ENCODE data around the gene CKM.
"Not testable (repeated sequence)": the region's sequence is repeated elsewhere in the genome, so short reads cannot be mapped to it uniquely, and the experiment has no call there.

The CKM gene

GRCh38 chr19:45340232-45340898 is 17.7 kb upstream of the CKM start, which contains the start of gene KLC3:
KLC3 (plus strand) TSS chr19:45340750; CDS start chr19:45345542, 4,792 bp downstream.
- Histone ChIP-seq H3K36me3 (ENCODE audit: control insufficient read depth in 1 of 2, insufficient read depth in 2 of 2, low read length in 2 of 2) (no peaks in the 10 kb centered on the region), H3K27ac (ENCODE audit: low read depth, low read length) (no peak within 1 kb of the TSS), H3K27me3 (ENCODE audit: control insufficient read depth in 1 of 2, insufficient read depth in 2 of 2, low read length in 2 of 2) (peaks cover 11 to 23% of the 10 kb centered on the region in 2 donors), H3K4me1 (ENCODE audit: control insufficient read depth in 1 of 2, insufficient read depth in 2 of 2, low read length in 2 of 2) (no peaks in the 10 kb centered on the region), H3K9ac (ENCODE audit: low read depth in 1 of 2, low read length in 2 of 2) (no peak within 1 kb of the TSS), H3K9me3 (ENCODE audit: control insufficient read depth in 1 of 2, low read length in 2 of 2) (no peaks in the 10 kb centered on the region), H3K4me3 (ENCODE audit: low read depth in 1 of 2, low read length in 2 of 2) (no peak within 1 kb of the TSS)

- H3K27me3 ChIP-seq (ENCODE audit: control insufficient read depth in 1 of 2, insufficient read depth in 2 of 2, low read length in 2 of 2), result peaks cover 6 to 18% of the 10 kb centered on the region in 2 donors
- H3K9me3 ChIP-seq (ENCODE audit: control insufficient read depth in 1 of 2, low read length in 2 of 2), result no peaks in the 10 kb centered on the region
- no peak overlapping the region for H3K9ac ChIP-seq (ENCODE audit: low read depth in 1 of 2, low read length in 2 of 2)
- no peaks in the 10 kb centered on the region for H3K4me1 ChIP-seq (ENCODE audit: control insufficient read depth in 1 of 2, insufficient read depth in 2 of 2, low read length in 2 of 2)
- H3K4me3 ChIP-seq (ENCODE audit: low read depth in 1 of 2, low read length in 2 of 2), result no peak overlapping the region
- no peak overlapping the region for H3K27ac ChIP-seq (ENCODE audit: low read depth, low read length)
- H3K36me3 ChIP-seq (ENCODE audit: control insufficient read depth in 1 of 2, insufficient read depth in 2 of 2, low read length in 2 of 2), result no peaks in the 10 kb centered on the region
Measured at GRCh38 chr19:45339629-45340028, 17.0 kb upstream of the CKM start.

GRCh38 chr19:45336696-45337251 is 14.1 kb upstream of the CKM start:
- Histone ChIP-seq H3K36me3 (ENCODE audit: control insufficient read depth in 1 of 2, insufficient read depth in 2 of 2, low read length in 2 of 2) (no peaks in the 10 kb centered on the region), H3K9me3 (ENCODE audit: control insufficient read depth in 1 of 2, low read length in 2 of 2) (no peaks in the 10 kb centered on the region), H3K9ac (ENCODE audit: low read depth in 1 of 2, low read length in 2 of 2) (no peak overlapping the region), H3K4me3 (ENCODE audit: low read depth in 1 of 2, low read length in 2 of 2) (no peak overlapping the region), H3K27ac (ENCODE audit: low read depth, low read length) (no peak overlapping the region), H3K4me1 (ENCODE audit: control insufficient read depth in 1 of 2, insufficient read depth in 2 of 2, low read length in 2 of 2) (no peaks in the 10 kb centered on the region), H3K27me3 (ENCODE audit: control insufficient read depth in 1 of 2, insufficient read depth in 2 of 2, low read length in 2 of 2) (peaks cover under 1 to 9% of the 10 kb centered on the region in 2 donors)

- not testable (repeated sequence) for H3K4me1 ChIP-seq (ENCODE audit: control insufficient read depth in 1 of 2, insufficient read depth in 2 of 2, low read length in 2 of 2); H3K27me3 ChIP-seq (ENCODE audit: control insufficient read depth in 1 of 2, insufficient read depth in 2 of 2, low read length in 2 of 2); H3K27ac ChIP-seq (ENCODE audit: low read depth, low read length); H3K36me3 ChIP-seq (ENCODE audit: control insufficient read depth in 1 of 2, insufficient read depth in 2 of 2, low read length in 2 of 2); H3K9ac ChIP-seq (ENCODE audit: low read depth in 1 of 2, low read length in 2 of 2); H3K4me3 ChIP-seq (ENCODE audit: low read depth in 1 of 2, low read length in 2 of 2); H3K9me3 ChIP-seq (ENCODE audit: control insufficient read depth in 1 of 2, low read length in 2 of 2)
Measured at GRCh38 chr19:45334881-45335280, 12.2 kb upstream of the CKM start.

- H3K9ac ChIP-seq (ENCODE audit: low read depth in 1 of 2, low read length in 2 of 2), result no peak overlapping the region
- H3K27me3 ChIP-seq (ENCODE audit: control insufficient read depth in 1 of 2, insufficient read depth in 2 of 2, low read length in 2 of 2), result no peaks in the 10 kb centered on the region
Measured at GRCh38 chr19:45333609-45334303, 11.1 kb upstream of the CKM start.

GRCh38 chr19:45331411-45331810 is 8.7 kb upstream of the CKM start:
- Histone ChIP-seq H3K27me3 (ENCODE audit: control insufficient read depth in 1 of 2, insufficient read depth in 2 of 2, low read length in 2 of 2) (no peaks in the 10 kb centered on the region), H3K4me1 (ENCODE audit: control insufficient read depth in 1 of 2, insufficient read depth in 2 of 2, low read length in 2 of 2) (peaks cover 0 to 1% of the 10 kb centered on the region in 2 donors), H3K9me3 (ENCODE audit: control insufficient read depth in 1 of 2, low read length in 2 of 2) (no peaks in the 10 kb centered on the region), H3K9ac (ENCODE audit: low read depth in 1 of 2, low read length in 2 of 2) (no peak overlapping the region), H3K4me3 (ENCODE audit: low read depth in 1 of 2, low read length in 2 of 2) (no peak overlapping the region), H3K27ac (ENCODE audit: low read depth, low read length) (no peak overlapping the region), H3K36me3 (ENCODE audit: control insufficient read depth in 1 of 2, insufficient read depth in 2 of 2, low read length in 2 of 2) (no peaks in the 10 kb centered on the region)

More at GRCh38 chr19:45333609-45334303, 11.1 kb upstream of the CKM start:
- Histone ChIP-seq H3K36me3 (ENCODE audit: control insufficient read depth in 1 of 2, insufficient read depth in 2 of 2, low read length in 2 of 2) (no peaks in the 10 kb centered on the region), H3K4me1 (ENCODE audit: control insufficient read depth in 1 of 2, insufficient read depth in 2 of 2, low read length in 2 of 2) (no peaks in the 10 kb centered on the region), H3K9me3 (ENCODE audit: control insufficient read depth in 1 of 2, low read length in 2 of 2) (no peaks in the 10 kb centered on the region), H3K4me3 (ENCODE audit: low read depth in 1 of 2, low read length in 2 of 2) (no peak overlapping the region), H3K27ac (ENCODE audit: low read depth, low read length) (no peak overlapping the region)

- no peak overlapping the region for H3K27ac ChIP-seq (ENCODE audit: low read depth, low read length)
- peaks cover 12 to 20% of the 10 kb centered on the region in 2 donors for H3K27me3 ChIP-seq (ENCODE audit: control insufficient read depth in 1 of 2, insufficient read depth in 2 of 2, low read length in 2 of 2)
- H3K4me3 ChIP-seq (ENCODE audit: low read depth in 1 of 2, low read length in 2 of 2), result no peak overlapping the region
- no peaks in the 10 kb centered on the region for H3K9me3 ChIP-seq (ENCODE audit: control insufficient read depth in 1 of 2, low read length in 2 of 2)
- H3K4me1 ChIP-seq (ENCODE audit: control insufficient read depth in 1 of 2, insufficient read depth in 2 of 2, low read length in 2 of 2), result peaks cover 0 to 3% of the 10 kb centered on the region in 2 donors
- no peaks in the 10 kb centered on the region for H3K36me3 ChIP-seq (ENCODE audit: control insufficient read depth in 1 of 2, insufficient read depth in 2 of 2, low read length in 2 of 2)
- no peak overlapping the region for H3K9ac ChIP-seq (ENCODE audit: low read depth in 1 of 2, low read length in 2 of 2)
Measured at GRCh38 chr19:45327404-45328143, 4.9 kb upstream of the CKM start.

GRCh38 chr19:45324349-45324907 is 1.8 kb upstream of the CKM start:
- peaks cover 16 to 26% of the 10 kb centered on the region in 2 donors for H3K27me3 ChIP-seq (ENCODE audit: control insufficient read depth in 1 of 2, insufficient read depth in 2 of 2, low read length in 2 of 2)
- H3K9me3 ChIP-seq (ENCODE audit: control insufficient read depth in 1 of 2, low read length in 2 of 2), result no peaks in the 10 kb centered on the region
- no peak overlapping the region for H3K27ac ChIP-seq (ENCODE audit: low read depth, low read length)
- H3K4me3 ChIP-seq (ENCODE audit: low read depth in 1 of 2, low read length in 2 of 2), result no peak overlapping the region
- H3K9ac ChIP-seq (ENCODE audit: low read depth in 1 of 2, low read length in 2 of 2), result no peak overlapping the region
- H3K36me3 ChIP-seq (ENCODE audit: control insufficient read depth in 1 of 2, insufficient read depth in 2 of 2, low read length in 2 of 2), result no peaks in the 10 kb centered on the region
- H3K4me1 ChIP-seq (ENCODE audit: control insufficient read depth in 1 of 2, insufficient read depth in 2 of 2, low read length in 2 of 2), result peaks cover 0 to 3% of the 10 kb centered on the region in 2 donors

- peaks cover 0 to 3% of the 10 kb centered on the region in 2 donors for H3K4me1 ChIP-seq (ENCODE audit: control insufficient read depth in 1 of 2, insufficient read depth in 2 of 2, low read length in 2 of 2)
- no peak overlapping the region for H3K4me3 ChIP-seq (ENCODE audit: low read depth in 1 of 2, low read length in 2 of 2)
- H3K27me3 ChIP-seq (ENCODE audit: control insufficient read depth in 1 of 2, insufficient read depth in 2 of 2, low read length in 2 of 2), result peaks cover 16 to 26% of the 10 kb centered on the region in 2 donors
- no peak overlapping the region for H3K9ac ChIP-seq (ENCODE audit: low read depth in 1 of 2, low read length in 2 of 2)
- no peak overlapping the region for H3K27ac ChIP-seq (ENCODE audit: low read depth, low read length)
- H3K36me3 ChIP-seq (ENCODE audit: control insufficient read depth in 1 of 2, insufficient read depth in 2 of 2, low read length in 2 of 2), result no peaks in the 10 kb centered on the region
- no peaks in the 10 kb centered on the region for H3K9me3 ChIP-seq (ENCODE audit: control insufficient read depth in 1 of 2, low read length in 2 of 2)
Measured at GRCh38 chr19:45323671-45324081, 1.0 kb upstream of the CKM start.

Data from duodenal mucosa (tissue), 2 donors.